Spleen (tissue), 11 donors: ENCODE measurements around the gene MBD2. TPM values are rescaled to one million over a fixed set of nuclear protein-coding genes. Genes with fewer than 3 reads are reported as not detected.

ENCODE experiments used
- DNase-seq: peaks from one replicate; pipeline ENCODE4 v3.0.0-alpha.2; 2020
- H3K27ac ChIP-seq, 8 donors: fragments of 200-600 bp; sonication (generic) in 7 of 8; 1 replicate in 4 of 8; 2 replicates in 4 of 8; pipeline versions ENCODE4 v1.5.0 to v1.8.0; 2016 to 2021; ENCODE audit warnings: inconsistent platforms in 4 of 8, mild to moderate bottlenecking in 4 of 8, moderate library complexity in 1 of 8
- H3K27me3 ChIP-seq, 7 donors: fragments of 200-600 bp; sonication (generic) in 6 of 7; replicated peaks in 1 of 7; 1 replicate in 4 of 7; 2 replicates in 3 of 7; pipeline versions ENCODE4 v1.5.0 to v1.8.0; 2016 to 2021; ENCODE audit warnings: inconsistent platforms in 3 of 7, mild to moderate bottlenecking in 1 of 7
- H3K36me3 ChIP-seq, 6 donors: fragments of 200-600 bp; sonication (generic) in 5 of 6; 1 replicate in 4 of 6; 2 replicates in 2 of 6; pipeline versions ENCODE4 v1.5.0 to v1.8.0; 2016 to 2021; ENCODE audit warnings: inconsistent platforms in 2 of 6
- H3K4me1 ChIP-seq, 6 donors: fragments of 200-600 bp; sonication (generic) in 5 of 6; 1 replicate in 3 of 6; 2 replicates in 3 of 6; pipeline versions ENCODE4 v1.5.0 to v1.8.0; 2016 to 2021; ENCODE audit warnings: inconsistent platforms in 3 of 6
- H3K4me3 ChIP-seq, 8 donors: fragments of 200-600 bp; sonication (generic) in 7 of 8; 1 replicate in 4 of 8; 2 replicates in 4 of 8; pipeline versions ENCODE4 v1.5.0 to v1.8.0; 2016 to 2021; ENCODE audit warnings: inconsistent platforms in 4 of 8, mild to moderate bottlenecking in 4 of 8, moderate library complexity in 2 of 8
- H3K9me3 ChIP-seq, 8 donors: fragments of 200-600 bp; sonication (generic) in 7 of 8; 1 replicate in 4 of 8; 2 replicates in 4 of 8; pipeline versions ENCODE4 v1.5.0 to v1.8.0; 2016 to 2021; ENCODE audit warnings: inconsistent platforms in 4 of 8
- CTCF ChIP-seq, 11 experiments: fragments of 200-600 bp in 7 of 11; fragments of 450-650 bp in 4 of 11; sonication (generic) in 4 of 11; IDR thresholded peaks in 8 of 11; conservative IDR thresholded peaks in 3 of 11; 1 replicate in 7 of 11; 2 replicates in 4 of 11; pipeline versions ENCODE4 v1.4.0 to v1.8.0; 2016 to 2021; ENCODE audit warnings: antibody characterized with exemption in 11 of 11, inconsistent platforms in 4 of 11, mild to moderate bottlenecking in 1 of 11
- POLR2A ChIP-seq, 3 donors: fragments of 450-650 bp; IDR thresholded peaks; one replicate each; pipeline ENCODE4 v1.5.1; 2017; ENCODE audit warnings: antibody characterized with exemption in 3 of 3, mild to moderate bottlenecking in 1 of 3
- POLR2AphosphoS5 ChIP-seq, 3 donors: sonication (generic); formaldehyde crosslinking; IDR thresholded peaks; one replicate each; pipeline ENCODE4 v1.5.1; 2017; ENCODE audit warnings: antibody characterized with exemption in 3 of 3
- WGBS, 5 donors: extraction: QIAGEN DNeasy Blood & Tissue Kit in 3 of 5; methylation state at CpG; one replicate each; pipeline versions ENCODE4 v1.1.5 to v1.1.7; 2013 to 2018; 5-methylcytosine and 5-hydroxymethylcytosine counted together
- intact Hi-C: fragments of 100-400 bp; cut with DNase I; formaldehyde crosslinking; loops from one replicate; pipeline ENCODE4 v1.15.0; 2023; ENCODE audit warnings: low total_unique reads
- polyA plus RNA-seq, 3 donors: library from polyadenylated mRNA; stranded (reverse); fragments of 200-250 nt; gene quantifications; one replicate each; pipeline ENCODE4 v1.2.1, GENCODE V29; 2013
- small RNA-seq, 4 donors: library from RNA; depleted of rRNA; stranded (forward); fragments of <200 nt; gene quantifications; one replicate each; pipeline ENCODE3, GENCODE V24; 2016
- total RNA-seq, 7 donors: library from RNA; depleted of rRNA in 3 of 7; stranded (reverse); fragments of >200 nt in 3 of 7; fragmentation: NEBNext Ultra II Directional in 4 of 7; extraction: Animal tissue kit (Norgen Biotek cat#: 25700) in 4 of 7; gene quantifications; one replicate each; pipeline versions ENCODE4 v1.1.0 to v1.2.1, GENCODE V29; 2016 to 2021
- donor health status: healthy with polysubstance abuse.
- donor health status: DM: no; HTN: no; CAD: no; lungs with moderate emphysema.
- donor health status: DM: no; HTN: no; CAD: no.
- donor health status: Bipolar disorder and iron deficiency.
- donor health status: healthy.
- donor health status: DM: no; HTN: no; CAD: no.
- donor health status: DM: yes; HTN: yes; CAD: no.

Gene MBD2
- total and polyA plus RNA-seq, 10 donors, result 40.7 to 119 (median 54.9) TPM

GRCh38 chr18:54116541-54117257 lies 107.8 kb downstream of the MBD2 start:
- H3K4me3 ChIP-seq, result no peak overlapping the region
- H3K27me3 ChIP-seq, result no peaks in the 10 kb centered on the region
- no peaks in the 10 kb centered on the region for H3K9me3 ChIP-seq
- intact Hi-C loops, result loop anchor here (10.0 kb wide), 1 partner anchor 552 kb away; no protein-coding TSS in a partner anchor
- H3K4me1 ChIP-seq, result peaks cover 0 to 6% (median 0%) of the 10 kb centered on the region in 6 donors
- WGBS, 5 donors, result 70 to 82% (median 77%) methylated on average over 3 of the region's 3 CpGs
- TF ChIP-seq POLR2A (IDR thresholded peaks at IDR 0.05), result no peak
- H3K27ac ChIP-seq, result no peak overlapping the region
- DNase-seq, result no peak
- no peaks in the 10 kb centered on the region for H3K36me3 ChIP-seq

- H3K4me3 ChIP-seq, result no peak overlapping the region
- no peak overlapping the region for H3K27ac ChIP-seq
- DNase-seq, result no peak
- H3K36me3 ChIP-seq, result no peaks in the 10 kb centered on the region
- H3K9me3 ChIP-seq, result no peaks in the 10 kb centered on the region
- no peaks in the 10 kb centered on the region for H3K27me3 ChIP-seq
- intact Hi-C loops, result loop anchor here (10.0 kb wide), 1 partner anchor 548 kb away; no protein-coding TSS in a partner anchor
- 84 to 97% (median 90%) methylated on average over 1 of the region's 1 CpG for WGBS, 5 donors
- no peaks in the 10 kb centered on the region for H3K4me1 ChIP-seq
- no peak for TF ChIP-seq POLR2A (IDR thresholded peaks at IDR 0.05)
- no peak for TF ChIP-seq POLR2AphosphoS5 (IDR thresholded peaks at IDR 0.05)
- TF ChIP-seq CTCF (IDR thresholded peaks at IDR 0.05 in 8 of 11, conservative IDR thresholded peaks at IDR 0.05 in 3 of 11), result no peak
These were observed 112.1 kb downstream of the MBD2 start for GRCh38 chr18:54112356-54112755.

- Histone ChIP-seq H3K4me3 (no peak overlapping the region), H3K27ac (no peak overlapping the region), H3K9me3 (no peaks in the 10 kb centered on the region), H3K4me1 (no peaks in the 10 kb centered on the region), H3K36me3 (no peaks in the 10 kb centered on the region), H3K27me3 (no peaks in the 10 kb centered on the region)
- intact Hi-C loops, result no loop called here
- TF ChIP-seq CTCF (IDR thresholded peaks at IDR 0.05 in 8 of 11, conservative IDR thresholded peaks at IDR 0.05 in 3 of 11) (no peak), POLR2AphosphoS5 (IDR thresholded peaks at IDR 0.05) (no peak), POLR2A (IDR thresholded peaks at IDR 0.05) (no peak)
- WGBS, 5 donors, result 84 to 90% (median 86%) methylated on average over 3 of the region's 3 CpGs
- no peak for DNase-seq
These were observed 115.3 kb downstream of the MBD2 start for GRCh38 chr18:54109131-54109683.

- intact Hi-C loops, result no loop called here
- DNase-seq, result no peak
- no peak for TF ChIP-seq CTCF (IDR thresholded peaks at IDR 0.05 in 8 of 11, conservative IDR thresholded peaks at IDR 0.05 in 3 of 11)
- no peak overlapping the region for H3K27ac ChIP-seq
- no peaks in the 10 kb centered on the region for H3K36me3 ChIP-seq
- H3K9me3 ChIP-seq, result peaks cover 0 to 14% (median 7%) of the 10 kb centered on the region in 8 donors
- no peaks in the 10 kb centered on the region for H3K4me1 ChIP-seq
- H3K27me3 ChIP-seq, result no peaks in the 10 kb centered on the region
- no peak overlapping the region for H3K4me3 ChIP-seq
- 76 to 90% (median 79%) methylated on average over 1 of the region's 1 CpG for WGBS, 5 donors
These were observed 122.3 kb downstream of the MBD2 start for GRCh38 chr18:54102123-54102522.

Small RNA genes within 50 kb of the gene (small RNA-seq; reads per million reads assigned to genes)
- 11.9 to 23.0 (median 17.4) reads per million in 4 donors for gene SNORA37

Other genes starting within 250 kb of the MBD2 start
- gene POLI, start 44.8 kb upstream of the MBD2 start, total RNA-seq, result 10 to 100 TPM; 23.5 to 44.5 (median 37.5) TPM
- gene POLI, start 44.8 kb upstream of the MBD2 start, polyA plus RNA-seq, result 10 to 100 TPM; 12.2 to 16.6 (median 15.3) TPM
- not detected for gene STARD6, start 133.2 kb upstream of the MBD2 start, total RNA-seq
- not detected for gene STARD6, start 133.2 kb upstream of the MBD2 start, polyA plus RNA-seq
- 1 to 10 TPM; 2.9 to 4.3 (median 3.6) TPM for gene C18orf54, start 133.2 kb upstream of the MBD2 start, total RNA-seq
- 1 to 10 TPM in 1 of 3 donors, under 1 TPM in 2; 0.67 to 1.1 (median 0.97) TPM for gene C18orf54, start 133.2 kb upstream of the MBD2 start, polyA plus RNA-seq